ENCODE measurements around the gene ZXDC.

ZXDC gene

GRCh38 chr3:126413693-126414080 lies 62.0 kb downstream of the ZXDC start:
- no peak for DNase-seq

- no peak for DNase-seq
Measured at GRCh38 chr3:126412841-126413692, 62.6 kb downstream of the ZXDC start.

- no peak for DNase-seq
Measured at GRCh38 chr3:126408099-126408498, 67.6 kb downstream of the ZXDC start.

- DNase-seq, result no peak
Measured at GRCh38 chr3:126407412-126408044, 68.2 kb downstream of the ZXDC start.

- no peak for DNase-seq
Measured at GRCh38 chr3:126406389-126407296, 69.0 kb downstream of the ZXDC start.

GRCh38 chr3:126402666-126403302 lies 72.9 kb downstream of the ZXDC start:
- DNase-seq, result no peak

GRCh38 chr3:126402178-126402577 lies 73.5 kb downstream of the ZXDC start:
- DNase-seq, result no peak

GRCh38 chr3:126401611-126402160 lies 74.0 kb downstream of the ZXDC start:
- no peak for DNase-seq

- no peak for DNase-seq
Measured at GRCh38 chr3:126399756-126400155, 75.9 kb downstream of the ZXDC start.

- no peak for DNase-seq
Measured at GRCh38 chr3:126399351-126399735, 76.3 kb downstream of the ZXDC start.

- DNase-seq, result no peak
Measured at GRCh38 chr3:126398423-126399350, 77.0 kb downstream of the ZXDC start.

- no peak for DNase-seq
Measured at GRCh38 chr3:126397610-126398422, 77.9 kb downstream of the ZXDC start.

- no peak for DNase-seq
Measured at GRCh38 chr3:126396536-126396935, 79.2 kb downstream of the ZXDC start.

GRCh38 chr3:126395846-126396513 lies 79.7 kb downstream of the ZXDC start:
- DNase-seq, result no peak

GRCh38 chr3:126394977-126395321 lies 80.7 kb downstream of the ZXDC start:
- DNase-seq, result no peak

GRCh38 chr3:126394179-126394976 lies 81.3 kb downstream of the ZXDC start, which contains the start of gene CFAP100:
Gene CFAP100 (plus strand): TSS chr3:126394909. CDS start chr3:126396001, 1,092 bp downstream.
- DNase-seq, result no peak

- DNase-seq, result no peak
Measured at GRCh38 chr3:126393563-126393962, 82.1 kb downstream of the ZXDC start.

GRCh38 chr3:126392246-126392645 lies 83.4 kb downstream of the ZXDC start:
- no peak for DNase-seq

GRCh38 chr3:126391631-126392030 lies 84.1 kb downstream of the ZXDC start:
- DNase-seq, result no peak

All from T1000 (cell line).